BLaER1 treated with 17β-estradiol and CSF1 and Interleukin-3, amounts not matched to agents 10 nM and 100 nM (cell line): ENCODE results near the gene ACOX3.

Source experiments
- H3K27ac ChIP-seq, 11 experiments: shearing (Covaris generic); formaldehyde crosslinking; 2 replicates each; pipeline ENCODE4 v1.8.1; 2022
- H3K27me3 ChIP-seq, 11 experiments: shearing (Covaris generic); formaldehyde crosslinking; 2 replicates each; pipeline ENCODE4 v1.8.1; 2022
- H3K36me3 ChIP-seq, 11 experiments: shearing (Covaris generic); formaldehyde crosslinking; 2 replicates each; pipeline ENCODE4 v1.8.1; 2022
- H3K4me1 ChIP-seq, 10 experiments: shearing (Covaris generic); formaldehyde crosslinking; 2 replicates each; pipeline ENCODE4 v1.8.1; 2022
- H3K4me2 ChIP-seq, 11 experiments: shearing (Covaris generic); formaldehyde crosslinking; 2 replicates each; pipeline ENCODE4 v1.8.1; 2022
- H3K4me3 ChIP-seq, 10 experiments: shearing (Covaris generic); formaldehyde crosslinking; 2 replicates each; pipeline ENCODE4 v1.8.1; 2022
- H3K9ac ChIP-seq, 11 experiments: shearing (Covaris generic); formaldehyde crosslinking; 2 replicates each; pipeline ENCODE4 v1.8.1; 2022
- H3K9me3 ChIP-seq, 11 experiments: shearing (Covaris generic); formaldehyde crosslinking; replicated peaks in 1 of 11; 2 replicates each; pipeline ENCODE4 v1.8.1; 2022
- H4K20me1 ChIP-seq, 11 experiments: shearing (Covaris generic); formaldehyde crosslinking; 2 replicates each; pipeline ENCODE4 v1.8.1; 2022
- Cebpa-rat ChIP-seq, 11 experiments: shearing (Covaris generic); IDR thresholded peaks; 2 replicates each; pipeline ENCODE4 v1.8.1; 2022

ACOX3 gene

GRCh38 chr4:8398347-8398746 lies 42.2 kb downstream of the ACOX3 start:
- Histone ChIP-seq H4K20me1 (peaks cover 0 to 7% (median 0%) of the 10 kb centered on the region in 11 experiments; a peak in 3 of 22 replicates), H3K9me3 (no peaks in the 10 kb centered on the region), H3K9ac (peak overlapping the region in 9 of 11 experiments; percentile 24 to 73 (median 61); a peak in 16 of 22 replicates), H3K27ac (peak overlapping the region in 8 of 11 experiments; percentile 58 to 84 (median 76); a peak in 17 of 22 replicates), H3K4me1 (peaks cover 58 to 99% (median 98%) of the 10 kb centered on the region in 10 experiments), H3K4me3 (peak overlapping the region in 6 of 10 experiments; percentile 4 to 39 (median 20); a peak in 9 of 20 replicates), H3K4me2 (peak overlapping the region; percentile 64 to 98 (median 89)), H3K36me3 (peaks cover 0 to 13% (median 0%) of the 10 kb centered on the region in 11 experiments; a peak in 5 of 22 replicates), H3K27me3 (peaks cover 0 to 22% (median 0%) of the 10 kb centered on the region in 11 experiments; a peak in 4 of 22 replicates)
- peak in 9 of 11 experiments; percentile 59 to 95 (median 87); a peak in 17 of 22 replicates for TF ChIP-seq Cebpa-rat (IDR thresholded peaks at IDR 0.05)

- H3K4me2 ChIP-seq: peak overlapping the region in 9 of 11 experiments; percentile 83 to 98 (median 90); a peak in 19 of 22 replicates
- H3K4me3 ChIP-seq: peak overlapping the region in 2 of 10 experiments; percentile 42 to 52; a peak in 3 of 20 replicates
- H3K27ac ChIP-seq: peak overlapping the region in 8 of 11 experiments; percentile 58 to 84 (median 76); a peak in 17 of 22 replicates
- peaks cover 0 to 6% (median 0%) of the 10 kb centered on the region in 11 experiments; a peak in 1 of 22 replicates for H4K20me1 ChIP-seq
- TF ChIP-seq Cebpa-rat (IDR thresholded peaks at IDR 0.05): no peak
- no peaks in the 10 kb centered on the region for H3K9me3 ChIP-seq
- H3K4me1 ChIP-seq: peaks cover 59 to 99% (median 98%) of the 10 kb centered on the region in 10 experiments
- H3K27me3 ChIP-seq: peaks cover 0 to 22% (median 0%) of the 10 kb centered on the region in 11 experiments; a peak in 4 of 22 replicates
- peak overlapping the region in 6 of 11 experiments; percentile 27 to 73 (median 64); a peak in 12 of 22 replicates for H3K9ac ChIP-seq
- peaks cover 0 to 14% (median 0%) of the 10 kb centered on the region in 11 experiments; a peak in 6 of 22 replicates for H3K36me3 ChIP-seq
Measured at GRCh38 chr4:8396762-8397406, 43.6 kb downstream of the ACOX3 start.

- peak overlapping the region in 3 of 10 experiments; percentile 26 to 52 (median 42); a peak in 4 of 20 replicates for H3K4me3 ChIP-seq
- TF ChIP-seq Cebpa-rat (IDR thresholded peaks at IDR 0.05): no peak
- H3K27ac ChIP-seq: peak overlapping the region in 7 of 11 experiments; percentile 38 to 84 (median 77); a peak in 13 of 22 replicates
- H3K27me3 ChIP-seq: peaks cover 0 to 22% (median 0%) of the 10 kb centered on the region in 11 experiments; a peak in 4 of 22 replicates
- H3K4me2 ChIP-seq: peak overlapping the region; percentile 7 to 98 (median 89); a peak in 20 of 22 replicates
- peaks cover 0 to 15% (median 0%) of the 10 kb centered on the region in 11 experiments; a peak in 6 of 22 replicates for H3K36me3 ChIP-seq
- peaks cover 61 to 99% (median 98%) of the 10 kb centered on the region in 10 experiments for H3K4me1 ChIP-seq
- H3K9ac ChIP-seq: peak overlapping the region in 6 of 11 experiments; percentile 12 to 69 (median 55); a peak in 9 of 22 replicates
- H4K20me1 ChIP-seq: peaks cover 0 to 6% (median 0%) of the 10 kb centered on the region in 11 experiments; a peak in 1 of 22 replicates
- no peaks in the 10 kb centered on the region for H3K9me3 ChIP-seq
Measured at GRCh38 chr4:8395504-8396296, 44.8 kb downstream of the ACOX3 start.

- no peaks in the 10 kb centered on the region for H3K9me3 ChIP-seq
- peaks cover 70 to 99% (median 98%) of the 10 kb centered on the region in 10 experiments for H3K4me1 ChIP-seq
- H3K9ac ChIP-seq: peak overlapping the region in 8 of 11 experiments; percentile 42 to 83 (median 66); a peak in 15 of 22 replicates
- H3K36me3 ChIP-seq: peaks cover 0 to 15% (median 0%) of the 10 kb centered on the region in 11 experiments; a peak in 6 of 22 replicates
- peak overlapping the region in 7 of 10 experiments; percentile 19 to 59 (median 47); a peak in 14 of 20 replicates for H3K4me3 ChIP-seq
- peaks cover 0 to 6% (median 0%) of the 10 kb centered on the region in 11 experiments; a peak in 1 of 22 replicates for H4K20me1 ChIP-seq
- peak overlapping the region in 8 of 11 experiments; percentile 35 to 92 (median 80); a peak in 17 of 22 replicates for H3K27ac ChIP-seq
- H3K27me3 ChIP-seq: peaks cover 0 to 22% (median 0%) of the 10 kb centered on the region in 11 experiments; a peak in 4 of 22 replicates
- no peak for TF ChIP-seq Cebpa-rat (IDR thresholded peaks at IDR 0.05)
- H3K4me2 ChIP-seq: peak overlapping the region; percentile 65 to 99 (median 93)
Measured at GRCh38 chr4:8394806-8395205, 45.7 kb downstream of the ACOX3 start.

GRCh38 chr4:8394061-8394519 lies 46.4 kb downstream of the ACOX3 start:
- peak overlapping the region; percentile 65 to 99 (median 93) for H3K4me2 ChIP-seq
- peak overlapping the region in 7 of 10 experiments; percentile 19 to 59 (median 47); a peak in 14 of 20 replicates for H3K4me3 ChIP-seq

GRCh38 chr4:8393593-8394038 lies 46.9 kb downstream of the ACOX3 start:
- H4K20me1 ChIP-seq: peaks cover 0 to 6% (median 0%) of the 10 kb centered on the region in 11 experiments; a peak in 2 of 22 replicates
- H3K9ac ChIP-seq: peak overlapping the region in 9 of 11 experiments; percentile 18 to 83 (median 55); a peak in 17 of 22 replicates
- peaks cover 62 to 99% (median 98%) of the 10 kb centered on the region in 10 experiments for H3K4me1 ChIP-seq
- peaks cover 0 to 22% (median 0%) of the 10 kb centered on the region in 11 experiments; a peak in 4 of 22 replicates for H3K27me3 ChIP-seq
- peak overlapping the region; percentile 65 to 99 (median 93) for H3K4me2 ChIP-seq
- no peaks in the 10 kb centered on the region for H3K9me3 ChIP-seq
- H3K27ac ChIP-seq: peak overlapping the region in 9 of 11 experiments; percentile 32 to 92 (median 72); a peak in 17 of 22 replicates
- peak overlapping the region in 5 of 10 experiments; percentile 4 to 59 (median 51); a peak in 6 of 20 replicates for H3K4me3 ChIP-seq
- H3K36me3 ChIP-seq: peaks cover 0 to 14% (median 0%) of the 10 kb centered on the region in 11 experiments; a peak in 6 of 22 replicates
- TF ChIP-seq Cebpa-rat (IDR thresholded peaks at IDR 0.05): no peak

More at GRCh38 chr4:8394061-8394519, 46.4 kb downstream of the ACOX3 start:
- Histone ChIP-seq H3K27ac (peak overlapping the region in 9 of 11 experiments; percentile 32 to 92 (median 72); a peak in 17 of 22 replicates), H3K27me3 (peaks cover 0 to 22% (median 0%) of the 10 kb centered on the region in 11 experiments; a peak in 4 of 22 replicates), H3K36me3 (peaks cover 0 to 14% (median 0%) of the 10 kb centered on the region in 11 experiments; a peak in 8 of 22 replicates), H3K9ac (peak overlapping the region in 9 of 11 experiments; percentile 18 to 83 (median 55); a peak in 17 of 22 replicates), H3K4me1 (peaks cover 66 to 99% (median 98%) of the 10 kb centered on the region in 10 experiments), H3K9me3 (no peaks in the 10 kb centered on the region), H4K20me1 (peaks cover 0 to 6% (median 0%) of the 10 kb centered on the region in 11 experiments; a peak in 1 of 22 replicates)
- TF ChIP-seq Cebpa-rat (IDR thresholded peaks at IDR 0.05): peak in 4 of 11 experiments; percentile 7 to 72 (median 34); a peak in 3 of 22 replicates

- H3K36me3 ChIP-seq: peaks cover 0 to 20% (median 0%) of the 10 kb centered on the region in 11 experiments; a peak in 6 of 22 replicates
- peak overlapping the region in 10 of 11 experiments; percentile 24 to 92 (median 70); a peak in 18 of 22 replicates for H3K27ac ChIP-seq
- peaks cover 0 to 6% (median 0%) of the 10 kb centered on the region in 11 experiments; a peak in 2 of 22 replicates for H4K20me1 ChIP-seq
- peak overlapping the region in 8 of 11 experiments; percentile 11 to 83 (median 64); a peak in 12 of 22 replicates for H3K9ac ChIP-seq
- H3K4me1 ChIP-seq: peaks cover 53 to 99% (median 98%) of the 10 kb centered on the region in 10 experiments
- TF ChIP-seq Cebpa-rat (IDR thresholded peaks at IDR 0.05): no peak
- H3K9me3 ChIP-seq: no peaks in the 10 kb centered on the region
- H3K4me3 ChIP-seq: no peak overlapping the region
- H3K27me3 ChIP-seq: peaks cover 0 to 27% (median 0%) of the 10 kb centered on the region in 11 experiments; a peak in 5 of 22 replicates
- H3K4me2 ChIP-seq: peak overlapping the region; percentile 65 to 99 (median 93)
Measured at GRCh38 chr4:8392591-8393190, 47.8 kb downstream of the ACOX3 start.
